K562 (cell line): ENCODE data around the gene GAL3ST2. TPM values are rescaled to one million over a fixed set of nuclear protein-coding genes. Genes with fewer than 3 reads are reported as not detected.
A peak's percentile ranks its signal among the peaks of the same experiment; 100 is the strongest.
"Not testable (repeated sequence)": the region's sequence is repeated elsewhere in the genome, so short reads cannot be mapped to it uniquely, and the experiment has no call there.

ENCODE experiments used
- ATAC-seq: fragments of 200-7000 bp; cut with Tn5 transposase; 3 replicates; pipeline ENCODE4 v1.9.1; 2020; ENCODE audit warnings: moderate library complexity
- BruUV-seq: library from RNA; stranded (reverse); fragments of 400-500 nt; replicated peaks from 2 replicates; lab custom pipeline; 2021; lab: Mats Ljungman, UMichigan
- CTCF ChIA-PET: fragments of 300-600 bp; formaldehyde crosslinking; extraction: SDS; loops from one replicate; lab custom pipeline; 2021; ENCODE audit warnings: low intra/inter-chr PET ratio; lab: Yijun Ruan, JAX
- POLR2A ChIA-PET: fragments of 300-600, 350-650 bp; sonication (Branson Sonifier 250); formaldehyde crosslinking; extraction: SDS; loops from one replicate; lab custom pipeline; 2021; ENCODE audit warnings: antibody characterized with exemption, inconsistent platforms; lab: Yijun Ruan, JAX
- DNase-seq, 4 experiments: peaks; one replicate each; pipeline versions ENCODE4 v3.0.0 to v3.0.0-alpha.2; 2011 to 2018; ENCODE audit warnings: low spot score in 3 of 4, mixed read lengths in 3 of 4; ENCODE audit errors: extremely low read depth in 1 of 4
- FAIRE-seq: peaks from 2 replicates; lab custom pipeline; 2011; peaks lifted over from hg19 to GRCh38; lab: Jason Lieb, UNC
- H2AFZ ChIP-seq: 2 replicates; pipeline ENCODE4 v1.6.0; 2011; ENCODE audit warnings: low read depth, low read length, control low read depth, inconsistent platforms
- H3K27ac ChIP-seq: fragments of 200-600 bp; 3 replicates; pipeline ENCODE4 v1.8.0; 2011; ENCODE audit warnings: low read depth, mild to moderate bottlenecking, control low read depth, inconsistent platforms, low read length, moderate library complexity, mixed read lengths; ENCODE audit errors: extremely low read depth
- H3K27me3 ChIP-seq, 2 experiments: fragments of 300-600 bp in 1 of 2; 2 replicates in 1 of 2; 3 replicates in 1 of 2; pipeline versions ENCODE4 v1.6.0 to v1.8.0; 2011; ENCODE audit warnings: inconsistent platforms in 2 of 2, low read length in 2 of 2, mild to moderate bottlenecking in 1 of 2, mixed read lengths in 1 of 2, moderate library complexity in 1 of 2; ENCODE audit not compliant: control insufficient read depth in 2 of 2, insufficient read depth in 2 of 2
- H3K36me3 ChIP-seq: fragments of 300-600 bp; 3 replicates; pipeline ENCODE4 v1.8.0; 2011; ENCODE audit warnings: mild to moderate bottlenecking, low read length, inconsistent platforms; ENCODE audit not compliant: control insufficient read depth, insufficient read depth
- H3K4me1 ChIP-seq, 2 experiments: fragments of 200-600 bp in 1 of 2; replicated peaks in 1 of 2; 2 replicates in 1 of 2; 3 replicates in 1 of 2; pipeline versions ENCODE4 v1.5.1 to v1.8.0; 2011; ENCODE audit warnings: inconsistent platforms in 2 of 2, low read length in 2 of 2, mild to moderate bottlenecking in 1 of 2, mixed read lengths in 1 of 2, moderate library complexity in 1 of 2; ENCODE audit not compliant: control insufficient read depth in 2 of 2, insufficient read depth in 2 of 2
- H3K4me2 ChIP-seq: 2 replicates; pipeline ENCODE4 v1.6.1; 2011; ENCODE audit warnings: low read length, control low read depth, inconsistent platforms, mixed read lengths; ENCODE audit not compliant: insufficient read depth
- H3K4me3 ChIP-seq: fragments of 200-600 bp; sonication (generic), shearing (Covaris generic); 2 replicates; pipeline ENCODE4 v1.5.1; 2016; ENCODE audit warnings: control low read depth, inconsistent platforms
- H3K79me2 ChIP-seq: fragments of 200-600 bp; 3 replicates; pipeline ENCODE4 v1.8.0; 2011; ENCODE audit warnings: low read length, inconsistent platforms; ENCODE audit not compliant: control insufficient read depth, insufficient read depth
- H3K9ac ChIP-seq, 2 experiments: 2 replicates each; pipeline versions ENCODE4 v1.6.0 to v1.6.1; 2011; ENCODE audit warnings: low read depth in 2 of 2, low read length in 2 of 2, control low read depth in 1 of 2, inconsistent platforms in 1 of 2, mild to moderate bottlenecking in 1 of 2, mixed read lengths in 1 of 2; ENCODE audit not compliant: insufficient read depth in 1 of 2
- H3K9me1 ChIP-seq: one replicate; pipeline ENCODE4 v1.6.0; 2011; ENCODE audit warnings: inconsistent platforms, mild to moderate bottlenecking, low read length, moderate library complexity; ENCODE audit not compliant: control insufficient read depth, insufficient read depth
- H3K9me3 ChIP-seq: replicated peaks from 2 replicates; pipeline ENCODE4 v1.5.1; 2011; ENCODE audit warnings: low read depth, low read length, inconsistent platforms; ENCODE audit not compliant: control insufficient read depth, insufficient read depth
- H4K20me1 ChIP-seq: replicated peaks from 2 replicates; pipeline ENCODE4 v1.6.1; 2011; ENCODE audit warnings: low read length, inconsistent platforms, mixed read lengths; ENCODE audit not compliant: control insufficient read depth, insufficient read depth
- JUND ChIP-seq, 2 experiments: IDR thresholded peaks; 2 replicates in 1 of 2; 3 replicates in 1 of 2; pipeline ENCODE4 v1.6.1; 2011; ENCODE audit warnings: borderline replicate concordance in 2 of 2, low read depth in 2 of 2, low read length in 2 of 2, improper control_type of control experiment in 1 of 2, missing biosample characterization in 1 of 2, missing genetic modification characterization in 1 of 2, missing genetic modification reagents in 1 of 2
- SPI1 ChIP-seq: IDR thresholded peaks from 2 replicates; pipeline ENCODE4 v1.6.1; 2011; ENCODE audit warnings: low read depth, low read length, control low read depth, borderline replicate concordance
- WGBS: fragments of 100-300 bp; shearing (Covaris generic); methylation state at CpG from one replicate; pipeline ENCODE4 v1.1.6; 2016; ENCODE audit warnings: low coverage, mixed read lengths; ENCODE audit not compliant: insufficient coverage; ENCODE audit errors: missing lambda C conversion rate; 5-methylcytosine and 5-hydroxymethylcytosine counted together
- in situ Hi-C: fragments of 300-500 bp; cut with MboI; formaldehyde crosslinking; loops from 4 replicates; pipeline ENCODE4 v1.15.0; 2018; ENCODE audit warnings: inconsistent platforms, mixed read lengths
- intact Hi-C: fragments of 100-400 bp; cut with micrococcal nuclease; formaldehyde crosslinking; loops from 2 replicates; pipeline ENCODE4 v1.14.2; 2022
- polyA plus RNA-seq, 8 experiments: library from polyadenylated mRNA; depleted of rRNA in 4 of 8; stranded (reverse) in 5 of 8; unstranded in 3 of 8; fragments of >200 nt; fragmentation: Nextera tagmentation in 2 of 8; fragmentation: Illumina TruSeq in 1 of 8; extraction: Ambion mirVana in 2 of 8; extraction: Trizol in 1 of 8; gene quantifications; 2 replicates each; pipeline versions ENCODE4 v1.2.1 to v1.2.3, GENCODE V29; 2011 to 2014; ENCODE audit warnings: inconsistent platforms in 1 of 8, missing spikeins in 1 of 8
- total RNA-seq, 7 experiments: library from RNA; depleted of rRNA in 6 of 7; stranded (reverse); fragments of >200 nt in 6 of 7; fragmentation: Illumina TruSeq in 2 of 7; extraction: Trizol in 2 of 7; gene quantifications; 2 replicates each; pipeline versions ENCODE4 v1.2.1 to v1.2.3, GENCODE V29; 2011 to 2021; ENCODE audit warnings: low replicate concordance in 1 of 7
- TF ChIP-seq, protein P1 (sequence below): fragments of 250-450 bp; sonication (Bioruptor Pico); IDR thresholded peaks from 2 replicates; pipeline ENCODE4 v1.4.0; 2020; ENCODE audit warnings: mild to moderate bottlenecking

GAL3ST2 gene
- total and polyA plus RNA-seq, 9 of the 15 experiments (the other 6 are each of a cell fraction or from before 2014, with no cell fraction given) = 0.42 TPM; not detected in 8

DNA sequence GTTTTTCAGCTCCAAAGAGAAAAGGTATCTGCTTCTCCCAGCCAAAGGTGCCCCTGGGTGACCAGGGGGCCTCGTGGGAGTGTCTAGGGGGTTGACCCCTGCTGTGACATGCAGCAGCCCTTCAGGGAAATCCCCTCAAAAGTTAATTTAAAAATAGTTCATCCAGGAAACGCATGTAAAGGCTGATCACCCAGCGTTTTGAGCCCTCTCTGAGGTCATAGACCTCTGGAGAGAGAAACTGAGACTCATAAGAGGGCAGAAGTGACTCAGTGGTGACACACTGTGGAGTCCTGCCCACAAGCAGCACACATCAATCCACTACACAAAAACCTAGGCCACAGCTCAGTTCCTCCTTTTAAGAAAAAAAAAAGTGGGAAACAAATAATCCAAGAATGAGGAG, 11.9 kb downstream of the GAL3ST2 start:
- Histone ChIP-seq H3K4me1 (no peaks in the 10 kb centered on the region), H3K4me3 (no peak overlapping the region), H3K79me2 (no peaks in the 10 kb centered on the region), H3K27ac (no peak overlapping the region), H3K9ac (no peak overlapping the region), H2AFZ (no peak overlapping the region), H4K20me1 (no peaks in the 10 kb centered on the region), H3K4me2 (no peak overlapping the region), H3K27me3 (no peaks in the 10 kb centered on the region), H3K9me3 (no peaks in the 10 kb centered on the region; the same call in 1 of the 2 replicates), H3K9me1 (no peaks in the 10 kb centered on the region), H3K36me3 (no peaks in the 10 kb centered on the region)
- intact Hi-C loops (no loop called here), in situ Hi-C loops (no loop called here)
- TF ChIP-seq SPI1 = 0 out of 2 replicates have a peak, but pooled peaks have one; percentile 1
- TF ChIP-seq, protein P1, sequence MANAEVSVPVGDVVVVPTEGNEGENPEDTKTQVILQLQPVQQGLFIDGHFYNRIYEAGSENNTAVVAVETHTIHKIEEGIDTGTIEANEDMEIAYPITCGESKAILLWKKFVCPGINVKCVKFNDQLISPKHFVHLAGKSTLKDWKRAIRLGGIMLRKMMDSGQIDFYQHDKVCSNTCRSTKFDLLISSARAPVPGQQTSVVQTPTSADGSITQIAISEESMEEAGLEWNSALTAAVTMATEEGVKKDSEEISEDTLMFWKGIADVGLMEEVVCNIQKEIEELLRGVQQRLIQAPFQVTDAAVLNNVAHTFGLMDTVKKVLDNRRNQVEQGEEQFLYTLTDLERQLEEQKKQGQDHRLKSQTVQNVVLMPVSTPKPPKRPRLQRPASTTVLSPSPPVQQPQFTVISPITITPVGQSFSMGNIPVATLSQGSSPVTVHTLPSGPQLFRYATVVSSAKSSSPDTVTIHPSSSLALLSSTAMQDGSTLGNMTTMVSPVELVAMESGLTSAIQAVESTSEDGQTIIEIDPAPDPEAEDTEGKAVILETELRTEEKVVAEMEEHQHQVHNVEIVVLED = no peak
- ATAC-seq = no peak
- CTCF ChIA-PET = no interaction called here
- FAIRE-seq = no peak
- no TSS peak for BruUV-seq
- POLR2A ChIA-PET = no interaction called here
- no peak for DNase-seq
- WGBS = 10% methylated on average over 3 of the region's 3 CpGs

DNA sequence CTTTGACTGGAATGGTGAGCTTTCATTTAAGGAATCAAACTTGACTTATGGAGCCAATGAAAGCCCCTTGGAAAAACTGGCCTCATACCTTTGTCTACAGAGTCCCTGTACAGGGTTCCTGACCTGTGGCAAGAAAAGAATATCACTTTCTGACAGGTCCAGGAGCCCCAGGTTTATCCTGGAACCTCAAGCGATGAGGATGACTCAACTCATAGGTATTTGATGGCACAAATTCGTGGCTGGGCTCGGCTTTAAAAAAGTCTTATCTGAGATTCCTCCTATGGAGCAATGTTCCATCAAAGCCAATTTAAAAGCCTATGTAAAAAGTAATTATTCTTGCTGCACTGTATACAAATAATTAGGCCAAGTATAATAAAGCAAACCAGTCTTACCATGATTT, 14.8 kb downstream of the GAL3ST2 start:
- H3K36me3 ChIP-seq; H3K4me3 ChIP-seq; intact Hi-C loops; TF ChIP-seq JUND (tag; IDR thresholded peaks at IDR 0.05; ENCODE audit: borderline replicate concordance, low read depth, low read length): not testable (repeated sequence)
- TF ChIP-seq JUND (IDR thresholded peaks at IDR 0.05; ENCODE audit: borderline replicate concordance, low read depth, low read length) = peak; percentile 19; the same call in 1 of the 2 replicates
- TF ChIP-seq, all 486 proteins: peak for 1; not testable (repeated sequence) for 485
- BruUV-seq, H3K79me2 ChIP-seq, H3K9me1 ChIP-seq, H2AFZ ChIP-seq, H3K4me2 ChIP-seq, in situ Hi-C loops, DNase-seq, H3K27ac ChIP-seq, H3K9ac ChIP-seq, H3K27me3 ChIP-seq, H4K20me1 ChIP-seq, POLR2A ChIA-PET, ATAC-seq, CTCF ChIA-PET, FAIRE-seq, H3K9me3 ChIP-seq: not testable (repeated sequence)
- 0% methylated on average over 3 of the region's 3 CpGs for WGBS
- peaks cover 0 to 10% of the 10 kb centered on the region in 2 experiments; a peak in 2 of 5 replicates for H3K4me1 ChIP-seq
